Daoy (cell line): ENCODE data around the gene GABRR2. TPM values are rescaled to one million over a fixed set of nuclear protein-coding genes. Genes with fewer than 3 reads are reported as not detected.

Source experiments
- DNase-seq: peaks from one replicate; pipeline ENCODE4 v3.0.0-alpha.2; 2015; ENCODE audit warnings: low read depth
- total RNA-seq: library from RNA; depleted of rRNA; stranded (reverse); fragments of >200 nt; shearing (Covaris generic); gene quantifications from 2 replicates; pipeline ENCODE4 v1.2.3, GENCODE V29; 2014; rRNA removed

Gene GABRR2
- total RNA-seq: not detected in 2 replicates

DNA sequence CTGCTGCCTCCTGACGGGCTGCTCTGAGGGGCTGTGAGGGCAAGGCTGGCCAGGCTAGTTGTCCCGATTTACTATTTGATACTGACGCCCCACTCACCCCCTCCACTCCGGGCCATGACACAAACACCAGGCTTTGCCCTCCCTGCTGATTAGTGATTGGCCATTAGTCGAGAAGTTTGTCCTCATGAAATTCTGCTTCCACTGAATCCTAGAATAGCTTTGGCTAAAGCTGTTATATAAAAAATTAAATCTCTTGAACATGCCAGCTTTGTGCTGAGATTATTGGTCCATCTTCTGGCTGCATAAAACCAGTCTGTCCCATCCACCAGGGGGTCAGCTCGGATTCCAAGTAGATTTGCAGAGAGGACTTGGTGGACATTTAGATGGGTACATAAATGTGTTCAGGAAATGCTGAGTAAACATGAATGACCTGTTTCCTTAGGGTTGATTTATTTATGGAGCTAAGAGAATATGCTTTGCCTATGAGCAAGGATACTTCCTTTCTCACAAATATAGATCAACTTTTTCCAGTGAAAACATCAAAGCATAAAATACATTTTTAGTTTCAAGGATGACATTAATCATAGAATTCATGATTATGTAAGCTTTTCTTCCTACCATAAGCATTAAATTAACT lies at the start of gene GABRR2:
Gene GABRR2, minus strand, starts transcription at position 51 of the 637 bp plus-strand sequence. CDS start 134 bp downstream, outside the sequence.
- no peak for DNase-seq

- DNase-seq: no peak
These were observed 49.5 kb upstream of the GABRR2 start for GRCh38 chr6:89364586-89364985.

DNA sequence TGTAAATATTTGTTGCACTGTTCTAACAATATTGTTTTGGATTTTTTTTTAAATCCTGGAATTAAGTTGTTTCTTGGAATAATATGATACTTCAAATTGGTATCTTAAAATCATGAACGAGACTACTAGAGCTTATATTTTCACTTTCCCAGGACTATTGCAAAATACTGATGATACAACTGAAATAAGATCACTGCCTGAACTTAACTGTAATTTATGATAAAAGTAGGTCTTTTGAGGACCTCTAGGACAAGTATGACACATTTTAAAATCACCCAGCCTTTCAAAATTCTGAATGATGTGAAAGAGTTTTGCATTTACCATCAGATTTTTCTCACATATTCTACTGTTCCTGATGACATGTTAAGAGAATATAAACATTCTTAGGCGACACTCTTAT lies 46.1 kb upstream of the GABRR2 start:
- DNase-seq: no peak

DNA sequence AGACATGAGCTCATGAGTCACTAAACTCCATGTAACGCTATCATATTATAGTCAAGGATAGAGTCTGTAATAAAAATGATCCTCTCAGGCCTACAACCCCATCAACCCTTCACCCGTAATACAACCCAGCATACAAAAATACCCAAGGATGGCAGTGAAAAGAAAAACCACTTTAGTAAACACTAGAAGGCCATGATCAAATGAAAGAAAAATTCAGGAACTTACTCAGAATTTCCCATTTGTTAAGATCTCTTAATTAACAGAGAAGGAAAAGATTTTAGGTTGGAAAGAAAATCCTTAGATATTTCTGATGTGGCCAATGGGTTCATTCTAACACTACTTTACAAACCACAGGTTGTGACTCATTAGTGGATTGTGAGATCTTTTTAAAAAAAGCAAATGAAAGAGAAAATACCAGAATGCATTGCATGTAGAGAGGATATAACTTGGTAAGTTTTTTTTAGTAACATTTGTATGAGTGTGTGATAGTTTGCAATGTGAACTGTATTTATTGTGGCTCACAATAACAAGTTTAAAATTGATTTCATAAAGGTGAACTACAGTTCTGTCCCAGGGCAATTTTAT lies 45.4 kb upstream of the GABRR2 start:
- peak; percentile 20 for DNase-seq

- no peak for DNase-seq
These were observed 44.5 kb upstream of the GABRR2 start for GRCh38 chr6:89359561-89359960.

DNA sequence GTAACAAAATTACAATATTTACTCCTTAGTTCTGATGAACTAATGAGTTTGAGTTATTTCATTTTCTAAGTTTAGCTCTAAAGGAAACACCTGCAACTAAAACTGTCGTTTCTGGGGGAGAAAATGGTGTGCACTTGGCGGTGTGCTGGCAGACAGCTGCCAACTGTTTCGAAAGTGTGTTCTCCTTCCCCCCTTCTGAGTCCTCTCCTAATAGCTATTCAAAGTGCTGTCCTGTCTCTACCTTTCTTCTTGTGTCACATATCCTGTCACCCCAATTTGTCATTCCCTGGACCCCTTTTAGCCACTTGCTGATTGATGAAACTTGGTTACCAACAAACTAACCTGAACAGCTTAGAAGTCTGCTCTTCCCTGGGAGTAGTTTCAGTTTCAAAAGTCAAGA lies 42.3 kb upstream of the GABRR2 start:
- no peak for DNase-seq

DNA sequence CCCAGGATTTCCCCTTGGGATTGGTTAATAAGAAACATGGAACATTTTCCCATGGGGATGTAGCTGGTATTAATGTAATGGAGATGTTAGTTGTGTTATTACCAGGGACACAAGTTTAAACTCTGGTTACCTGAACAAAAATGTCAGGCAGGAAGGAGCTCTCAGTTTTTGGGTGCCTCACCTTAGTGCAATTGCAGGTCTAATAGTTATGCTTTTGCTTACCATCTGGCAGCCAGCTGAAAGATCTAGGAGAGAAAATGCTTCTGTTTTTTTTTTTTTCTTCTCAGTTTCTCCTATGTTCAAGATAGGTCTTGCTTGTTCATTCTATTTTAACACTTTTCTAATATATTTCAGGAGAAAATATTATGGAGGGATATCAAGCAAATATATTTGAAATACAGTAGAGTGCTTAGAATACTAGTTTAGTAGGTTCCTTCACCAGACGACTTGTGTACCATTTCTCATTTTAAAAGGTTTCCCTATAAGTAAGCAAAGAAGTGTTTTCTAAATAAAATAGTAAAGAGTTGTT lies 41.6 kb upstream of the GABRR2 start:
- DNase-seq: no peak

- DNase-seq: no peak
These were observed 40.6 kb upstream of the GABRR2 start for GRCh38 chr6:89355511-89356194.

DNA sequence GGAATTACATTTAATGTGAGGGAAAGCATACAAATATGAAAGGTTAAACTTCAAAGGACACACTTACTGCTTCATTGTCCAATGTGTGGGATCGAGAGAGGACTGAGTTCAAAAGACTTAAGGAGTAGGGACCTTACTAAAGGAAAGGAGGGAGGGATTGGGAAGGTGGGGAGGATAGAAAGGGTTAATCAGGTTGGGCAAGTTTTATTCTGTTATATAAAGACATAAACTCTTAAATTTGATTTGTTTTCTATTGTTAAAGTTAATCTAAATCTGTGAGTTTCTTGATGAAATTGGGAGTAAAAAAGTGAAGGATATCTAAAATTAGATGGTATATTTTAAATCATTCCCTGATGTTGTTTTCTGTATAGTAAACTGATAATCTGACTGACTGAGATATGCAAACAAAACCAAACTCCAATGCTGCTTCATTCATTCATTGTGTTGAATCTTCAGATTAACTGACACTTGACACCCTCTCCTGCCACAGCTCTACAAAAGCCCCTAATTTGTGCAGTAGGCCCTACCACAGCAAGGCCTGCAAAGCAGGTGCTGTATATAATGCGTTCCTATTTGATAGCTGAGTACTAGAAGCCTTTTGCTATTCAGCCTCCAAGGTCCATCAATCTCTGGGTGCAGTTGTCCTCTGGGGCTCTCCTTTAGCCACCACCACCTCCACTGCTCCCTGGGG lies 38.7 kb upstream of the GABRR2 start:
- DNase-seq: no peak

- no peak for DNase-seq
These were observed 38.0 kb upstream of the GABRR2 start for GRCh38 chr6:89353118-89353556.

GRCh38 chr6:89352278-89353117 lies 37.4 kb upstream of the GABRR2 start, which contains the start of gene UBE2J1:
Gene UBE2J1 (minus strand): TSS chr6:89352722. CDS start chr6:89352569, 153 bp downstream.
- peak; percentile 89 for DNase-seq

GRCh38 chr6:89351671-89352277 lies 36.7 kb upstream of the GABRR2 start:
- DNase-seq: no peak

- no peak for DNase-seq
These were observed 35.3 kb upstream of the GABRR2 start for GRCh38 chr6:89350281-89350966.

GRCh38 chr6:89348372-89348771 lies 33.3 kb upstream of the GABRR2 start:
- DNase-seq: no peak

DNA sequence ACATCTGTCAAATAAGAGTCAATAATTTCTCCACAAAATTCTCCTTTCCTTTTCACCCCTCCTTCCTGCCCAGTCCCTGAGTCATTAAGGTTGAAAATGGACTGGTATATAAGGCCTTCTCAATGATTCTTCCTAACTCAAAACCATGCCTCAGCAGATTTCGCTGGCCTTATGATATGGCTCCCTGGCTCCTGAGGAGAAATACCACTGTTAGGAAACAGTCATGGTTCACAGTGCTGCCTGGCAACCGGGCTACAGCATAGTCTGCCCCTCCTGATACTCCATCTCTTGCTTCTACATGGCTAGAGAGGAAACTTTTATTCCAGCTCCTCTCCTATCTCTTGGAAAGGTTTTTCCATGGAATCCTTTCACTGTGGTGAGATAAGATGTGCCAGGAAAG lies 32.7 kb upstream of the GABRR2 start:
- DNase-seq: no peak

- DNase-seq: no peak
These were observed 31.3 kb upstream of the GABRR2 start for GRCh38 chr6:89346433-89346832.

- no peak for DNase-seq
These were observed 24.5 kb upstream of the GABRR2 start for GRCh38 chr6:89339565-89339964.

DNA sequence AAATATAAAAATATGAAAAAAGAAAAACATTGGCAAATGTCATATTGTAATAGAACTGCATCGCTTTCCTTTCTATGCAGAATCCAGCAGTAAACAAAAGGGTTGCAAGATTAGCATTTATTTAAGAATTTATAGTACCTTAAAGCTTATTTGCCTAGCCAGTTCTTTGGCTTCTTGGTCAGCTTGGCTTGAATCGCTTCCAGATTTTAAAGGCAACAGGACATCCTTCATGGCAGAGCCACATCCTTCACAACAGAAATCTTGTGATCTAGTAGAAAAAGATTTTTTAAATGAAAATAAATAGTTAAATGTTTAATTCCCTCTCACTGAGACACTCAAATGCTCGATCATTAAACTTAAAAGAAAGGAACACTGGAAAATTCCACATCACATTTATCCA lies 20.1 kb upstream of the GABRR2 start:
- no peak for DNase-seq

- DNase-seq: no peak
These were observed 15.8 kb upstream of the GABRR2 start for GRCh38 chr6:89330910-89331309.

DNA sequence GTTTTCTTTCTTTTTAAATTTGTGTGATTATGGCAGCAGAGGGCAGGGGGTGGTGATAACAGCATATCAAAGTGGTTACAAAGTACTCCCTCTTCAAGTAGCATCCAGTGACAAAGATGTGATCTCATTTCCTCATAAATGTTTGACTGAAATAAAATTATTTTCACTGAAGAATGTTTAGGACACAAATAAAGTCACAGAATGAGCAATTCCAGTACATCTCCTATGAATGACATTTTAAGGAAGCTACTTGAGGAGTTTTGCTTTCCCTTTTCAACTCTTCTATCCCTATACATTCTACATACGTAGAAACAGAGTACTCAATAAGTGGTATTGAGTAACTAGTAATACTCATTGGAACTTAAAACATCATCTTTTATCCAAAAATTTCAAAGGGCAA lies 13.9 kb upstream of the GABRR2 start:
- no peak for DNase-seq
